Activated T-cell treated with anti-CD3 and anti-CD28 coated beads, Interleukin-2, amount 50 U/mL, for 72 hours (primary cell): ENCODE results near the gene CCNF. TPM values are rescaled to one million over a fixed set of nuclear protein-coding genes. Genes with fewer than 3 reads are reported as not detected.

Experiments used
- ATAC-seq, 2 donors: fragments of 150-1000 bp; cut with Tn5 transposase; replicated peaks in 1 of 2; 2 replicates each; pipeline ENCODE4 v1.10.0; 2021; ENCODE audit warnings: moderate library complexity in 2 of 2, mild to moderate bottlenecking in 1 of 2
- DNase-seq, 2 donors: peaks; one replicate each; pipeline ENCODE4 v3.0.0; 2021 to 2022; ENCODE audit warnings: mixed read lengths in 1 of 2
- H3K27ac Mint-ChIP-seq: one replicate; pipeline ENCODE4 v1.8.0; 2022; ENCODE audit warnings: mild to moderate bottlenecking, moderate library complexity, mixed read lengths
- H3K27me3 Mint-ChIP-seq: one replicate; pipeline ENCODE4 v1.8.0; 2022; ENCODE audit warnings: low read depth, mixed read lengths
- H3K36me3 Mint-ChIP-seq, 2 donors: one replicate each; pipeline ENCODE4 v1.8.0; 2022; ENCODE audit warnings: mixed read lengths in 2 of 2, mild to moderate bottlenecking in 1 of 2; ENCODE audit not compliant: insufficient read depth in 2 of 2
- H3K4me1 Mint-ChIP-seq: one replicate; pipeline ENCODE4 v1.8.0; 2022; ENCODE audit warnings: low read depth, mixed read lengths
- H3K4me3 Mint-ChIP-seq, 2 donors: one replicate each; pipeline ENCODE4 v1.8.0; 2022; ENCODE audit warnings: mild to moderate bottlenecking in 2 of 2, mixed read lengths in 2 of 2, moderate library complexity in 2 of 2
- H3K9me3 Mint-ChIP-seq, 2 donors: one replicate each; pipeline ENCODE4 v1.8.0; 2022; ENCODE audit warnings: mixed read lengths in 2 of 2
- total RNA-seq, 2 donors: library from RNA; stranded (reverse); gene quantifications; one replicate each; pipeline ENCODE4 v1.2.3, GENCODE V29; 2022

Gene CCNF
- total RNA-seq, 2 donors from 2014 or later: 49.2 to 68.6 TPM

- DNase-seq (no peak), ATAC-seq (no peak)
- no peaks in the 10 kb centered on the region for H3K9me3 Mint-ChIP-seq
- peaks cover 9% of the 10 kb centered on the region for H3K4me1 Mint-ChIP-seq
- no peak overlapping the region for H3K4me3 Mint-ChIP-seq
- H3K27ac Mint-ChIP-seq: no peak overlapping the region
- peaks cover 20% of the 10 kb centered on the region for H3K27me3 Mint-ChIP-seq
- no peaks in the 10 kb centered on the region for H3K36me3 Mint-ChIP-seq
Observed at GRCh38 chr16:2465653-2466415, 36.6 kb downstream of the CCNF start.

- H3K4me3 Mint-ChIP-seq: peak overlapping the region in 1 of 2 donors; percentile 50
- DNase-seq (no peak), ATAC-seq (peak; percentile 2 to 3)
- no peak overlapping the region for H3K27ac Mint-ChIP-seq
- H3K9me3 Mint-ChIP-seq: no peaks in the 10 kb centered on the region
- H3K27me3 Mint-ChIP-seq: peaks cover 20% of the 10 kb centered on the region
- no peaks in the 10 kb centered on the region for H3K36me3 Mint-ChIP-seq
- peaks cover 4% of the 10 kb centered on the region for H3K4me1 Mint-ChIP-seq
Observed at GRCh38 chr16:2466667-2467527, 37.6 kb downstream of the CCNF start.

GRCh38 chr16:2467528-2468232, 38.4 kb downstream of the CCNF start:
- H3K4me1 Mint-ChIP-seq: peaks cover 4% of the 10 kb centered on the region
- DNase-seq (no peak), ATAC-seq (peak; percentile 27 to 38)
- H3K27me3 Mint-ChIP-seq: peaks cover 20% of the 10 kb centered on the region
- no peak overlapping the region for H3K27ac Mint-ChIP-seq
- no peaks in the 10 kb centered on the region for H3K36me3 Mint-ChIP-seq
- H3K9me3 Mint-ChIP-seq: no peaks in the 10 kb centered on the region
- H3K4me3 Mint-ChIP-seq: peak overlapping the region in 1 of 2 donors; percentile 75

- peak; percentile 33 to 49 for ATAC-seq
- Mint-ChIP-seq H3K27me3 (peaks cover 25% of the 10 kb centered on the region), H3K9me3 (no peaks in the 10 kb centered on the region), H3K27ac (no peak overlapping the region), H3K36me3 (no peaks in the 10 kb centered on the region), H3K4me3 (peak overlapping the region; percentile 73 to 75), H3K4me1 (peaks cover 10% of the 10 kb centered on the region)
- peak; percentile 27 to 28 for DNase-seq
Observed at GRCh38 chr16:2468233-2468724, 39.0 kb downstream of the CCNF start.

GRCh38 chr16:2468725-2469398, 39.6 kb downstream of the CCNF start:
- DNase-seq: no peak
- Mint-ChIP-seq H3K27me3 (peaks cover 26% of the 10 kb centered on the region), H3K27ac (no peak overlapping the region), H3K36me3 (no peaks in the 10 kb centered on the region), H3K4me3 (peak overlapping the region; percentile 73 to 75), H3K4me1 (peaks cover 12% of the 10 kb centered on the region), H3K9me3 (no peaks in the 10 kb centered on the region)
- ATAC-seq: peak; percentile 2 to 9

GRCh38 chr16:2469399-2470233, 40.4 kb downstream of the CCNF start:
- Mint-ChIP-seq H3K4me3 (no peak overlapping the region), H3K36me3 (no peaks in the 10 kb centered on the region), H3K9me3 (no peaks in the 10 kb centered on the region), H3K27ac (no peak overlapping the region), H3K27me3 (peaks cover 26% of the 10 kb centered on the region), H3K4me1 (peaks cover 12% of the 10 kb centered on the region)
- DNase-seq (no peak), ATAC-seq (no peak)

GRCh38 chr16:2470234-2470601, 41.0 kb downstream of the CCNF start:
- ATAC-seq (no peak), DNase-seq (no peak)
- Mint-ChIP-seq H3K27me3 (peaks cover 26% of the 10 kb centered on the region), H3K27ac (no peak overlapping the region), H3K4me3 (peak overlapping the region in 1 of 2 donors; percentile 22), H3K36me3 (no peaks in the 10 kb centered on the region), H3K9me3 (no peaks in the 10 kb centered on the region), H3K4me1 (peaks cover 12% of the 10 kb centered on the region)

GRCh38 chr16:2470603-2471015, 41.4 kb downstream of the CCNF start:
- H3K4me1 Mint-ChIP-seq: peaks cover 12% of the 10 kb centered on the region
- no peak overlapping the region for H3K27ac Mint-ChIP-seq
- peaks cover 26% of the 10 kb centered on the region for H3K27me3 Mint-ChIP-seq
- ATAC-seq (no peak), DNase-seq (no peak)
- peak overlapping the region in 1 of 2 donors; percentile 22 for H3K4me3 Mint-ChIP-seq
- no peaks in the 10 kb centered on the region for H3K9me3 Mint-ChIP-seq
- H3K36me3 Mint-ChIP-seq: no peaks in the 10 kb centered on the region

- H3K4me1 Mint-ChIP-seq: peaks cover 15% of the 10 kb centered on the region
- peaks cover 26% of the 10 kb centered on the region for H3K27me3 Mint-ChIP-seq
- no peak within 1 kb of the TSS for H3K27ac Mint-ChIP-seq
- peak in 1 of 2 donors; percentile 32 for DNase-seq
- no peaks in the 10 kb centered on the region for H3K36me3 Mint-ChIP-seq
- ATAC-seq: no peak
- peak within 1 kb of the TSS; percentile 29 to 62 for H3K4me3 Mint-ChIP-seq
- no peaks in the 10 kb centered on the region for H3K9me3 Mint-ChIP-seq
Observed at GRCh38 chr16:2471016-2471652, 41.9 kb downstream of the CCNF start, which contains the start of gene NTN3. Gene NTN3 (plus strand): TSS chr16:2471297. CDS start chr16:2471702, 405 bp downstream.

- ATAC-seq: no peak
- no peaks in the 10 kb centered on the region for H3K9me3 Mint-ChIP-seq
- H3K27me3 Mint-ChIP-seq: peaks cover 26% of the 10 kb centered on the region
- peak overlapping the region; percentile 29 to 62 for H3K4me3 Mint-ChIP-seq
- H3K27ac Mint-ChIP-seq: no peak overlapping the region
- no peak for DNase-seq
- peaks cover 22% of the 10 kb centered on the region for H3K4me1 Mint-ChIP-seq
- H3K36me3 Mint-ChIP-seq: no peaks in the 10 kb centered on the region
Observed at GRCh38 chr16:2471653-2472487, 42.6 kb downstream of the CCNF start.

- Mint-ChIP-seq H3K9me3 (no peaks in the 10 kb centered on the region), H3K27ac (no peak overlapping the region), H3K27me3 (peaks cover 26% of the 10 kb centered on the region), H3K4me3 (peak overlapping the region in 1 of 2 donors; percentile 71), H3K36me3 (no peaks in the 10 kb centered on the region), H3K4me1 (peaks cover 21% of the 10 kb centered on the region)
- DNase-seq (no peak), ATAC-seq (no peak)
Observed at GRCh38 chr16:2472488-2472864, 43.2 kb downstream of the CCNF start.
